ENCODE data around the gene KCNS3. TPM values are rescaled to one million over a fixed set of nuclear protein-coding genes. Genes with fewer than 3 reads are reported as not detected.

Gene KCNS3
- total and polyA plus RNA-seq, 2 of the 13 experiments (the other 11 are each of a cell fraction or from before 2014, with no cell fraction given) = not detected

DNA sequence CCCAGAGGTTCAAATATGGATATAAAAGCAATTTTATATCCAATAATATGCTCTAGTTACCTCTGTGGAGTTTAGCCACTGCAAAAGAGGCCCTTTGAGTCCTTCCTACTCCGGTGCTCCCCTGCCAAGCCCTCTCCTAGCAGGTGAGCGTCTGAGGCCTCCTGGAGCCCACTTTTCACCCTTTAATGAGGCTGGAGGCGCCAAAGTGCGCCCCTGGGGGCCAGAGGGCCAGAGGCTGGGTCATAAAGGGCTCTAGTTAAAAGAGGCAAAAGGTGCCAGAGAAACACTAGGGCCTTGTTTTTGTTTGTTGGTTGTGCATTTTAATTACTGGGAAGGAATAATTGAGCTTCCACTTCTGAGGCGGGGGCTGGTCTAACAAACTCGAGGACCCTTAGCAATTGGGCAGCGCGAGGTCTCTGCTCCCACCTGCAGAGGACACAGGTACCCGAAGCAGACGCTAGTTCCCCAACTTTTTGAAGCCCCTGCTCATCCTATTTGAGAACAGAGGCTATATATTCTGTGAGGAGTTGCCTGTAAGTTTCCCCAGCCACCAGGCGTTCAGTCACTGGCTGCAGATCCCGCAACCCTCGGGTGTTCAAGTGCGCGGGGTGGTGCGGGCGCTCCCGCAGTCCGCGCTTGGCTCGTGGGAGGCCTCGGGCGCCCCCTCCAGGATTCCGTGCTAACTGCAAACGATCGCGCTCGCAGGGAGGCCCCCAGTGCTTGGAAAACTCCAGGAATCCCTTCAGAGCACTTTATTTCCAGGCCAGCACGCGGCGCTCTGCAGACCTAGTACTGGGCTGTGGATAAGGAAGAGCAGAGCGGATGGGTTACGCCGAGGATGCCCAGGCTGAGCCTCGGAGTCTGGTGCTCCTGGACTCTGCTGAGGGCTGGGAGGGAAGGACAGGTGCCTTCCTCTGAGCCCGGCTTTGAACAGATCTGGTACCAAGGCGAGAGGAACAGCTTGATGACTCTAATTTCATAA, 48.1 kb upstream of the KCNS3 start (continued):
- peak; percentile 61; the same call in 1 of the 2 replicates for TF ChIP-seq FOXO1 (CRISPR knock-in tag; IDR thresholded peaks at IDR 0.05)
- TF ChIP-seq ATF7-NPFF (CRISPR knock-in tag; IDR thresholded peaks at IDR 0.05; ENCODE audit: low read depth) = no peak
- TF ChIP-seq ZFY (CRISPR knock-in tag; IDR thresholded peaks at IDR 0.05) = peak; percentile 24; the same call in 1 of the 2 replicates
- no peak for TF ChIP-seq ZNF432 (CRISPR knock-in tag; IDR thresholded peaks at IDR 0.05; ENCODE audit: borderline replicate concordance)
- TF ChIP-seq, protein P1, sequence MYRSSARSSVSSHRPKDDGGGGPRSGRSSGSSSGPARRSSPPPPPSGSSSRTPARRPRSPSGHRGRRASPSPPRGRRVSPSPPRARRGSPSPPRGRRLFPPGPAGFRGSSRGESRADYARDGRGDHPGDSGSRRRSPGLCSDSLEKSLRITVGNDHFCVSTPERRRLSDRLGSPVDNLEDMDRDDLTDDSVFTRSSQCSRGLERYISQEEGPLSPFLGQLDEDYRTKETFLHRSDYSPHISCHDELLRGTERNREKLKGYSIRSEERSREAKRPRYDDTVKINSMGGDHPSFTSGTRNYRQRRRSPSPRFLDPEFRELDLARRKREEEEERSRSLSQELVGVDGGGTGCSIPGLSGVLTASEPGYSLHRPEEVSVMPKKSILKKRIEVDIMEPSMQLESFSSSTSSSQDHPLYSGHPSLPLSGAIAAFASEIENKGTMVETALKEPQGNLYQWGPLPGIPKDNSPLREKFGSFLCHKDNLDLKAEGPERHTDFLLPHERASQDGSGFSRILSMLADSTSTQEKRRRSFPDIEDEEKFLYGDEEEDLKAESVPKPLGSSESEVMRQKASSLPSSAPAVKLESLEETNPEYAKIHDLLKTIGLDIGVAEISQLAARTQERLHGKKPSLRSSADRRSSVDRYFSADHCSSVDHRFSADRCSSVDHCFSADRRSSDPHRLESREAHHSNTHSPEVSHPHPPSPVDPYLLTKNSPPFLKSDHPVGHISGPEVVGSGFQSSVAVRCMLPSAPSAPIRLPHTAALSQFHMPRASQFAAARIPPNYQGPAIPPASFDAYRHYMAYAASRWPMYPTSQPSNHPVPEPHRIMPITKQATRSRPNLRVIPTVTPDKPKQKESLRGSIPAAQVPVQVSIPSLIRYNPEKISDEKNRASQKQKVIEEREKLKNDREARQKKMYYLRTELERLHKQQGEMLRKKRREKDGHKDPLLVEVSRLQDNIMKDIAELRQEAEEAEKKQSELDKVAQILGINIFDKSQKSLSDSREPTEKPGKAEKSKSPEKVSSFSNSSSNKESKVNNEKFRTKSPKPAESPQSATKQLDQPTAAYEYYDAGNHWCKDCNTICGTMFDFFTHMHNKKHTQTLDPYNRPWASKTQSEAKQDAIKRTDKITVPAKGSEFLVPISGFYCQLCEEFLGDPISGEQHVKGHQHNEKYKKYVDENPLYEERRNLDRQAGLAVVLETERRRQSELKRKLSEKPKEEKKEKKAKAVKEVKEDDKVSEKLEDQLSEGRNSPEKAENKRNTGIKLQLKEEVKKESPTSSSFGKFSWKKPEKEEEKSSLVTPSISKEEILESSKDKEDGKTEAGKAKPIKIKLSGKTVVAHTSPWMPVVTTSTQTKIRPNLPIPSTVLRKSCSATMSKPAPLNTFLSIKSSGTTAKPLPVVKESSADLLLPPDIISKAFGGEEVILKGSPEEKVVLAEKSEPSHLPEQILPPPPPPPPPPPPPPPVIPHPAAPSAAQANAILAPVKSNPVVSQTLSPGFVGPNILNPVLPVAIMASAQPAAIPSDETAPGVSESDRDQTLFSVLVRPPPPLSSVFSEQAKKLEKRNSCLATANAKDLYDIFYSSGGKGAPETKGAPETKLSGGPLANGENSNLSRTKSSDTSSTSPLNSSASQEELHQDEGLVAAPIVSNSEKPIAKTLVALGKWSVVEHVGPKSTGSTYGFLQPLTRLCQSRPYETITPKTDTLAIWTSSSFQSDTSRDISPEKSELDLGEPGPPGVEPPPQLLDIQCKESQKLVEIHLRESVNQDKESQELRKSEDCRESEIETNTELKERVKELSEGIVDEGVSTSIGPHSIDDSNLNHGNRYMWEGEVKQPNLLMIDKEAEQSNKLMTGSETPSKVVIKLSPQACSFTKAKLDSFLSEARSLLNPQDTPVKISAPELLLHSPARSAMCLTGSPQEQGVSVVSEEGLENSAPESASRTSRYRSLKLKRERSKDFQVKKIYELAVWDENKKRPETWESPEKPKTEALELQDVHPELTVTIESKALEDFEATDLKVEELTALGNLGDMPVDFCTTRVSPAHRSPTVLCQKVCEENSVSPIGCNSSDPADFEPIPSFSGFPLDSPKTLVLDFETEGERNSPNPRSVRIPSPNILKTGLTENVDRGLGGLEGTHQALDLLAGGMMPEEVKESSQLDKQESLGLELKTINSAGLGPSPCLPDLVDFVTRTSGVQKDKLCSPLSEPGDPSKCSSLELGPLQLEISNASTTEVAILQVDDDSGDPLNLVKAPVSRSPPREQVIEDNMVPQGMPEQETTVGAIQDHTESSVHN (CRISPR knock-in tag; IDR thresholded peaks at IDR 0.05) = no peak
- no peak for TF ChIP-seq ZNF343 (CRISPR knock-in tag; IDR thresholded peaks at IDR 0.05)
- no peak for TF ChIP-seq EEA1 (CRISPR knock-in tag; IDR thresholded peaks at IDR 0.05; ENCODE audit: borderline replicate concordance)
- no peak for TF ChIP-seq KAT7 (CRISPR knock-in tag; IDR thresholded peaks at IDR 0.05; ENCODE audit: borderline replicate concordance)
- TF ChIP-seq ZNF572 (CRISPR knock-in tag; IDR thresholded peaks at IDR 0.05) = no peak
- TF ChIP-seq, protein P2, sequence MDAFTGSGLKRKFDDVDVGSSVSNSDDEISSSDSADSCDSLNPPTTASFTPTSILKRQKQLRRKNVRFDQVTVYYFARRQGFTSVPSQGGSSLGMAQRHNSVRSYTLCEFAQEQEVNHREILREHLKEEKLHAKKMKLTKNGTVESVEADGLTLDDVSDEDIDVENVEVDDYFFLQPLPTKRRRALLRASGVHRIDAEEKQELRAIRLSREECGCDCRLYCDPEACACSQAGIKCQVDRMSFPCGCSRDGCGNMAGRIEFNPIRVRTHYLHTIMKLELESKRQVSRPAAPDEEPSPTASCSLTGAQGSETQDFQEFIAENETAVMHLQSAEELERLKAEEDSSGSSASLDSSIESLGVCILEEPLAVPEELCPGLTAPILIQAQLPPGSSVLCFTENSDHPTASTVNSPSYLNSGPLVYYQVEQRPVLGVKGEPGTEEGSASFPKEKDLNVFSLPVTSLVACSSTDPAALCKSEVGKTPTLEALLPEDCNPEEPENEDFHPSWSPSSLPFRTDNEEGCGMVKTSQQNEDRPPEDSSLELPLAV (CRISPR knock-in tag; conservative IDR thresholded peaks at IDR 0.05; ENCODE audit: low read depth) = no peak
- TF ChIP-seq ZNF558 (CRISPR knock-in tag; IDR thresholded peaks at IDR 0.05; ENCODE audit: borderline replicate concordance) = no peak
- TF ChIP-seq ZSCAN21 (CRISPR knock-in tag; IDR thresholded peaks at IDR 0.05; ENCODE audit: borderline replicate concordance) = no peak
- TF ChIP-seq ZNF143 (CRISPR knock-in tag; IDR thresholded peaks at IDR 0.05) = no peak
- TF ChIP-seq, protein P3, sequence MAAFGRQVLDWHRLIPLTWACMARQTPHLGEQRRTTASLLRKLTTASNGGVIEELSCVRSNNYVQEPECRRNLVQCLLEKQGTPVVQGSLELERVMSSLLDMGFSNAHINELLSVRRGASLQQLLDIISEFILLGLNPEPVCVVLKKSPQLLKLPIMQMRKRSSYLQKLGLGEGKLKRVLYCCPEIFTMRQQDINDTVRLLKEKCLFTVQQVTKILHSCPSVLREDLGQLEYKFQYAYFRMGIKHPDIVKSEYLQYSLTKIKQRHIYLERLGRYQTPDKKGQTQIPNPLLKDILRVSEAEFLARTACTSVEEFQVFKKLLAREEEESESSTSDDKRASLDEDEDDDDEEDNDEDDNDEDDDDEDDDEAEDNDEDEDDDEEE (CRISPR knock-in tag; IDR thresholded peaks at IDR 0.05) = no peak
- TF ChIP-seq, protein P4, sequence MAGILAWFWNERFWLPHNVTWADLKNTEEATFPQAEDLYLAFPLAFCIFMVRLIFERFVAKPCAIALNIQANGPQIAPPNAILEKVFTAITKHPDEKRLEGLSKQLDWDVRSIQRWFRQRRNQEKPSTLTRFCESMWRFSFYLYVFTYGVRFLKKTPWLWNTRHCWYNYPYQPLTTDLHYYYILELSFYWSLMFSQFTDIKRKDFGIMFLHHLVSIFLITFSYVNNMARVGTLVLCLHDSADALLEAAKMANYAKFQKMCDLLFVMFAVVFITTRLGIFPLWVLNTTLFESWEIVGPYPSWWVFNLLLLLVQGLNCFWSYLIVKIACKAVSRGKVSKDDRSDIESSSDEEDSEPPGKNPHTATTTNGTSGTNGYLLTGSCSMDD (CRISPR knock-in tag; IDR thresholded peaks at IDR 0.05) = no peak
- no peak for TF ChIP-seq AKAP8 (CRISPR knock-in tag; IDR thresholded peaks at IDR 0.05)
- TF ChIP-seq ZNF570 (CRISPR knock-in tag; IDR thresholded peaks at IDR 0.05; ENCODE audit: borderline replicate concordance) = no peak
